ENCODE results near the gene LZTFL1.

DNA sequence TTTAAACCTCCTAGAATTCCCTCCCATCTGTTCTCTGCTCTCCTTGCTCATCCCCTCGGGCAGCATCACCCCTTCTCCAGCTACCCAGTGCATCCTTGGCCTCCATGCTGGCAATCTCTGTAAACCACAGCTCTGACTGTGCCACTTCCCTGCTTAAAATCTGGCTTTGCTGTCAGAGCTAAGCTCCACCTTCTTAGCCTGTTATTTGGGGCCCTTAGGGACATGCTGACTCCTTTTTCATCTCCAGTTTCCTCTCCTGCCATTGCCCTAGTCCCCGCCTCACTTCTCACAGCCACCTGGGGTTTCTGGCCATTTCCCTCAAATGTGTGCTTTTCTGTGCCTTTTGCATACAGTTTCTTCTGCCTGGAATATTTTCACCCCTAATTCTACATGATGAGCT lies 51.3 kb downstream of the LZTFL1 start:
- TF ChIP-seq, protein P1, sequence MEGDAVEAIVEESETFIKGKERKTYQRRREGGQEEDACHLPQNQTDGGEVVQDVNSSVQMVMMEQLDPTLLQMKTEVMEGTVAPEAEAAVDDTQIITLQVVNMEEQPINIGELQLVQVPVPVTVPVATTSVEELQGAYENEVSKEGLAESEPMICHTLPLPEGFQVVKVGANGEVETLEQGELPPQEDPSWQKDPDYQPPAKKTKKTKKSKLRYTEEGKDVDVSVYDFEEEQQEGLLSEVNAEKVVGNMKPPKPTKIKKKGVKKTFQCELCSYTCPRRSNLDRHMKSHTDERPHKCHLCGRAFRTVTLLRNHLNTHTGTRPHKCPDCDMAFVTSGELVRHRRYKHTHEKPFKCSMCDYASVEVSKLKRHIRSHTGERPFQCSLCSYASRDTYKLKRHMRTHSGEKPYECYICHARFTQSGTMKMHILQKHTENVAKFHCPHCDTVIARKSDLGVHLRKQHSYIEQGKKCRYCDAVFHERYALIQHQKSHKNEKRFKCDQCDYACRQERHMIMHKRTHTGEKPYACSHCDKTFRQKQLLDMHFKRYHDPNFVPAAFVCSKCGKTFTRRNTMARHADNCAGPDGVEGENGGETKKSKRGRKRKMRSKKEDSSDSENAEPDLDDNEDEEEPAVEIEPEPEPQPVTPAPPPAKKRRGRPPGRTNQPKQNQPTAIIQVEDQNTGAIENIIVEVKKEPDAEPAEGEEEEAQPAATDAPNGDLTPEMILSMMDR (IDR thresholded peaks at IDR 0.05) = no peak
- TF ChIP-seq EP300 (IDR thresholded peaks at IDR 0.05) (no peak), POLR2AphosphoS5 (IDR thresholded peaks at IDR 0.05) (no peak)
